NCI-H2107 treated with DMSO at 0.1 percent for 48 hours (cell line): Measurements from ENCODE around the gene KRT222.

Source experiments
- DNase-seq: peaks from one replicate; lab custom pipeline; 2025; ENCODE audit not compliant: unreplicated experiment; lab: John Stamatoyannopoulos, UW

KRT222 gene

DNA sequence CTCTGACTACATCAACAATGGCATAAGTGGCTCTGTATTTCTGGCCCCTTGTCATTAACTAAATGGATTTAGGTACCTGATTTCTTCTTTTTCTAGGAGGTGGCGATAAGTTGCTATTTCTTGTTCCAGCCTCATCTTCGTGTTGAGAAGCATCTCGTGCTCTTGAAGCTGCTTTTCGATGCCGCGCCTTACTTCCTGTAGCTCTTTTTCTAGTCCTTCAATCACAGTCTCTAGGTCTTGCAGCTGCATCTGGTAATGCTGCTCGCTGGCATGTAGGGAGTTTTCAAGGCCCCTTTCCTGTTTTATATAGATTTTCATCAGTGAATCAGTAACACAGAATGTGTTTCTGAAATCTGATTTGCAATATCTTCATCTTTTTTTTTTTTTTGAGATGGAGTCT lies 5.1 kb downstream of the KRT222 start:
- DNase-seq = no peak

DNA sequence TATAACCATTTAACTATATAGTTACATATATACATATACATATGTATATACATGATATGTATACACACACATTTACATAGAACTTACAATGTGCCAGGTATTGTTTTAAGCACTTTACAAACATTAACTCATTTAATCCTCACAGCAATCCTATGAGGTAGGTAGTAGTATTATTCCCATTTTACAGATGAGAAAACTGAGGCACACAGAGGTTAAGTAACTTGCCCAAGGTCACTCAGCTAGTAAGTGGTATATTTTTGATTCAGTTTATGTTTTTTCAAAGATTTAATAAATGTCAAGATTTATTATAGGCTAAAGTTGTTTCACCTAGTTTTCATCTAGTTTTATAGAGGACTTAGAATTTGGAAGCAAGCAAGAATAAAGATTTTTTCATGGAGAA lies 6.6 kb downstream of the KRT222 start:
- no peak for DNase-seq

DNA sequence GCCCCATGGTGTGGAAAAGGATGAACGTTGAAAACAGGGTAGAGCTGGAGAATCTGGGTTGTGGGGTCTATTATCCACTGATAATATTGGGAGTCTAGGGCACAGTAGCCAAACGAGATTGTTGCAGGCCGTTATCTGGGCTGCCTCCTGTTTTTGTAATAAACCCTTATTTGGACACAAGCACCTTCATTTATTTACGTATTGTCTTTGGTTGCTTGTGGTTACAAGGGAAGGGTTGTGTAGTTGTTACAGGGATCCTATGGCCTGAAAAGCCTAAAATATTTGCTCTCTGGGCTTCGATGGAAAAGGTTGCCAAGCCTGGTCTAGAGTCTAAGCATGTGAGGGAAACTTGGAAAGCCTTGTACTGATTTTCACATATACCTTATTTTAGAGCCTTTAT lies 13.0 kb downstream of the KRT222 start:
- DNase-seq = no peak

DNA sequence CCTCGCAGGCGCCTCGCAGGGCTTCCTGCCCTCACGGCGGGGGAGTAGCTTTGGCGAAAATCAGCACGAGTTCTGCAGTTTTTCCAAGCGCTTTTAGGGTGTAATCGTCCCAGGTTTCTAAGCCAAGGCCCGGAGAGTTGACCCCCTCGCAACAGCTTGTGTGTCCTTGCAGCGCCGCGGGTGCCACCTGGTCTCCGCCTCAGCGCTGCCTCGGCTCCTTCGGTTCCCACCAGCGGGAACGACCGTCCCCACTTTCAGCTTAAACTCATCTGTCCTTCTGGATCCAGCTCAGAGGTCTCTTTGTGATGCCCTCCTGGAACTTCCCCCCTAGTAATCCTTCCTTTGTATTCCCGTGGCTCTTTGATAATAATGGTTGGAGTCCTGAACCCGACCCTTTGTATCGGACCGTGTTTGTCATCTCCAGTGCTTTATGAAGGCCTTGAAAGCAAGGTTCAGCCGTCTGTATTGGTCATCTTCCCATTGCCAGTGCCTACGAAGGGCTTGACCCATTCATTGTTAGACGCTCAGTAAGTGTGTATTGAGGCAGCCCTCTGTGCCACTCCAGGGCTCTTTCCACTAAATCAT lies 16.5 kb downstream of the KRT222 start:
- no peak for DNase-seq

DNA sequence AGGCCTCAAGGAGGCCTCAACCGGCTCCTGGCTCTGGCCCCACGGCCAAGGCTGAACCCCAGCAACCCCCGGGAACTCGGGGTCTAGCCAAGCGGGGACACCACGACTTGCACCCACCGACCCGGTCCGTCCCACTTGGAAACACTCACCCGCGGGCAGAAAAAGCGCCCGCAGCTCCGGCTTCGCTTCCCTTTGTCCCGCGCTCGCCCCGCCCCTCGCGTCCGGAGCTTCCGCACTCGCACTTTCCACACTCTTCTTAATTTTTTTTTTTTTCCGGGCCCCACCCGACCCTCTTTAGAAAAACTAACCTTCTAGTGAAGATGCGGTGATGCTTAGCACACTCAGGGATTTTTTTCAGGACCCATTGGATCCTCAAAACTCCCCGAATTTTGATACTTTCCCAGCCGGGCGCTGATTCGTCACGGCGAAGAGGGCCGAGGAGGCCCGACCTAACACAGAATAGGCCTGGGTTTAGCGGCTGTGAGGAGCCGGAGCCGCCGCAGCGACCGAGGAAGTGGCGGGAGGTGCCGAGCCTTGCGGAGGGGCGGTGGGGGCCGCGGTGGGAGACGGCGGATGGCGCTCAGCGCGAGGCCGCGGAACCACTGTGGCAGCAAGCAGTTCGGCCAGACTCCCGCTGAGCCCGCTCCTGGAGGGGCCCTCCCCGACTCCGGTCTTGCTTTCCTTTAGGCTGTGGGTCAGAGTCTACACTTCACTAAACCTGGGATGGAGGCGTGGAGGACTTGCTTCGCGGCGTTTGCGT lies 17.2 kb downstream of the KRT222 start, which contains the start of gene SMARCE1:
TSS of gene SMARCE1 (minus strand) at position 195 of the 760 bp plus-strand sequence. CDS start 2,016 bp downstream, outside the sequence.
- DNase-seq = peak; percentile 30

DNA sequence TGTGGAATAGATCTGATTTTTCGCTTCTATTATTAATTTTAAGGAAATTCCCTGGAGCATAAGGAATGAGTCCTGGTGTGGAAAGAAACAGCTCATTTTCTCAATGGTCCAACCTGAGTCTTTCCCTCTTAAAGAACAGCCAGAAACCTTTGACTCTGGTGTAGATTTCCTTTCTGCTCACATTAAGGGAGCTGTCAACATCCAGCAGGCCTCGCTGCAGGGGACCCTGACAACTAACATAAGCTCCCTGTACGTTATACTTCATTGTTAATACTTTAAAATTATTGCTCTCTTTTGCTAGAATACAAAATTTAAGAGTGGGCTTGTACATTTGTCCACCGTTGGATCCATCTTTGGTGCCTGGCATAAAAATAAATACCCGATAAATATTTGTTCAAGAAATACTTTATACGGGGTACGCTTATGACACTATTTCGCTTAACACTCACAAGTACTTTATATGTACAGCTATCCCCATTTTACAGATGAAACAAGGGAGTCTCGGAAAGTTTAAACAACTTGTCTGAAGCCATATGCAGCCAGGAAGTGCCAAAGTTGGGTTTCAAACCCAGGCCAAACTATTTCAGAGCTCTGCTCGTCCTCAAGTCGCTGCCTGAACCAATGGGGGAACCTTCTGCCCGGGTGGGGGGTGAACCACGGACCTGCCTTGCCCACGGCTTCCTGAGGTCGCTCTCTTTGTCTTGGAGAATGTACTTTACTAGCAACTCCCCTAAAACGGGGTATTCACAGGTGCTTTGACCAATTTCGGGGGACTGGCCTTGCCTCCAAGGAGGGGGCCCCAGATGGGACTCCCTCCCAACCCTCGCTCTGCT lies 18.0 kb downstream of the KRT222 start:
- DNase-seq = no peak

DNA sequence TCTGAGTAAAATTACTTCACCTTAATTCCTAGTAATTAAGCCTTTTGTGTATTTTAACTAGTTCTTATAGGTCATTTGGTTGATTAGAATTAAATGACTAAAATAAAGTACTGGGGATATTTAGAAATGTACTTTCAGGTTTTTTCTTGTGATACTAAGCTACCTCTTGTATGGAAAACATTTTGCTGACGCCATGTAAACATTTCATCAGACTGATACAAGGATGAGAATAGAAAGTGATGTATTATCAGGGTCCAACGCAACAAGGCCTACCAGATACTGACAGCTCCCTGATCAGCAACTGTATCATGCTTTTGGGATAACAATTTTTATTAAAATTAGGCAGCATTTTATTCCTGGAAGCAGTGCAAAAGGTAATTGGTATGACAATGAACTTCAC lies 19.0 kb downstream of the KRT222 start:
- no peak for DNase-seq

DNA sequence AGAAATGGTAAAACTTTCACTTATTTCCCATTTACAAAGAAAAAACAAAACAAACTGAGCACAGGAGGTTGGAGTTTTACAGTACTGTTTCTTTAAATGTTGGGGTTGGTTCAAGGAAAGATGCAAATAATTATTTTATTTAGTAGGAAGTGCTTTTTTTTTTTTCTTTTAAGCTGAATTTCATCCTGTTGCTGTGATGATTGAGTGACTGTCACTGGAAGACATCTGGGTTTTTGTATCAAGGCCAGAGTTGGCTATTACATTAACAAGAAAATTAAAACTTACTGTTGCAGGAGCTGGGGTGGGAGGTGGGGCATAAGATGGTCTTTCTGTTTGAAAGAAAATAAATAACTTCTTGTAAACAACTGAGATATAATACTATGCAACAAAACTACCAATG lies 19.7 kb downstream of the KRT222 start:
- no peak for DNase-seq

DNA sequence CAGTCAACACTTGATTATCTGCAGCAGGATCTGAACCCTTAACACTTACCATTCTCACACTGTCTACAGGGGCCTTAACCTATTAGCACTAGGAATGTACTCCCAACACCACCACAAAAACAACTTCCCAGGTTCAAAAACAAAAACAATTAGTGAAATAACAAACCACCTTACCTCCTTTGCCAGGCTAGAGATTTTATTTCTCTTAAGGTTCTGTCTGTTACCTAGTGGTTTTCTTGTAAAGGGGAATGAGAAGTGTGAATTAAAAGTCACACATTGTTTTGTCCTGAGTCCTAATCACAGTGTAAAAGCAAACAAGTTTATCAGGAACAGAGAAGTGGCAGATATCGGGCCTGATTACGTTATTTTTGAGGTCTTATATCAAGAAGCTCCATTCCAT lies 27.0 kb downstream of the KRT222 start:
- no peak for DNase-seq

DNA sequence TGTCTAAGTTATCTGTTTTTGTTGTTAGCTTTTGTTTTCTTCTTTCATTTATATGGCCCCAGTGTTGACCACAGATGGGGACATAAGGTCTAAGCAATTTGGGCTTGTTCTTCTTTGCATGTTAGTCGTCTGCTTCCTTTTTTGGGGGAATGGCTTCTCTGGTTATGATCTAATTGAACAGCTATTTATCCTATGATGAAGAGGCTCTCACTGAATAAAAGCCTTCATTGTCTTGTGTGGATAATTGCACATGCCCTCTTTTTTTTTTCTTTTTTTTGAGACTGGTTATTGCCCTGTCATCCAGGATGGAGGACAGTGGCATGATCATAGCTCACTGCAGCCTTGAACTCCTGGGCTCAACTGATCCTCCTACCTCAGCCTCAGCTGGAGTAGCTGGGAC lies 31.1 kb downstream of the KRT222 start:
- DNase-seq = no peak

DNA sequence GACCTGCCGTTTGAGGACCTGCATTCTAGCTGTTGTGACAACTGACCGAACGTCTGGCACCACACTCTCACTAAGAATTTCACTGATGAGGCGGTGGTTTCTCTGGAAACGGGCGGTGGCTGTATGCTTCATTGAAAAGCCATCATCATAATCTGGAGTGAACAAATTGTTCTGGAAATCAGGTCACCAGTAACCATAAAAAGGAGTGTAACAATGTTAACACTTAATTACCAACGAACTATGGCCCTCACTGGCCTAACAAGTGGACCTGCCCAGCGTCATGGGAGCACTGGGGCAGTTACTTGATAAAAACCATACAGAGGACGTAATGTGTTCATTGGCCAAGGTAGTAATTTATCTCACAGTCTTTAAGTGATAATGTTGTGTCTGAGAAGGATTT lies 32.8 kb downstream of the KRT222 start:
- no peak for DNase-seq

DNA sequence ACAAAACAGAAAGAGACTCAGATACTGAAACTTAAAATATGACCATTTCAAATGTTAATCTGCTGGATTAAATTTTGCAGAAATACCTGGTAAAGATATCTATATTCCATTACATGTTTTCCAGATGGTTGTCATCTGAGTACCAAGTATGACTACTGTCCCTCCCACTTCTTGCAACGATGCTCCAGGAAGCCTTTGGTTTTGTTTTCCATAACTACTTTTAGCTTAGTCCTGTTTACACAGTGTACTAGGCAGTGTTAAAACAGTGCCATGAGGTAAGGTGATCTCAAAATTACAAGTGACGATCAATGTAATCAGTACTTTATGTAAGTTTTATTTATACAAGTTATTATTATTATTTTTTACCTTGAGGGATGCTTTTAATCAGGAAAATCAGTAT lies 35.1 kb downstream of the KRT222 start:
- DNase-seq = no peak

DNA sequence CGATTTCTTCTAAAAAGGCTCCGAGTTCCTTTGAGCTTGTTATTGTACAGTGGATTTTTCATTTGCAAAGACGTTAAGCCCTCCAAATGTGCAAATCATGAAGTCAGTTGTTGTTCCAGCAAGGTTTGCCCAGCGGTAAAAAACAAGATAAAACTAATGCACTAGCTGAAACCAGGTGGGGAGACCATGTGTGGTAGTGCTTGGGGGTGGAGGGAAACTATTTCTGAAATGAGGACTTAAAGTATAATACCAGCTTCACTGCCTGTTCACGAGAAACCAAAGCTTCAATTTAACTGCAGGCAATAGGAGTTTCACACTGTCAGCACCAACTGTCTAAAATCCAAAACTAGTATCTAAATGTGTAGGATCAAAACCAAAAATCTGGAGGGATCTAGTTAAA lies 39.7 kb downstream of the KRT222 start:
- no peak for DNase-seq

DNA sequence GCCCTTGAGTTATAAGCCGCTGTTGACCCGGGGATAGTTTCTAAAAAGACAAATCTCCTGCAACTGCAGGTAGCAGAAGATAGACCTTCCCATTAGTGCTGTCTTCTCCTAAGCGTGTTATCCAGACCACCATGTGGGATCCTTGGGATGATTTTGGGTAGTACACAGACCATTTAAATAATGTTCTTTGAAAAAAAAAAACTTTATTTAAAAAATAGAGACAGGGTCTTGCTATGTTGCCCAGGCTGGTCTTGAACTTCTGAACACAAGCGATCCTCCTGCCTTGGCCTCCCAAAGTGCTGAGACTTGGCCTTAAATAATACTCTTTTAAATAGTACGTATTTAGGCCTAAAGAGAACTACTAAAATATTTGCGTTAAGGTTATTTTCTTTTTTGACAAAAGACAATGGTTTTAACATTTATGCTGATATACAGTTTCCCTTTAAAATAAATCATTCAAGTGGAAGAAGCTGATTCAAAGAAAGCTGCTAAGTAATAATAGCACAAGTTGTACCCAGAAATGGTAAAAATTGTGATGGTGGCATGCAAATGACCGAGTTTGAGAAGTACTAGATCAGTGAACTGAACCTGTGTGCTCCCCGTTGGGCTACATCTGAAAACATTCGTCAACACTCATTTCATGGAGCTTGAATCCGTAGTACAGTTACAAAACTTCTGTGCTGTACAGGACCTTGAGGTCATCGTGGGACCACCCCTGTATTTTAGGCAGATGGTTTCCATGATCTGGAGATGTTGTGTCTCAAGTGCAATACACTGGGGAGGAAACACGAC lies 41.4 kb downstream of the KRT222 start:
- no peak for DNase-seq

DNA sequence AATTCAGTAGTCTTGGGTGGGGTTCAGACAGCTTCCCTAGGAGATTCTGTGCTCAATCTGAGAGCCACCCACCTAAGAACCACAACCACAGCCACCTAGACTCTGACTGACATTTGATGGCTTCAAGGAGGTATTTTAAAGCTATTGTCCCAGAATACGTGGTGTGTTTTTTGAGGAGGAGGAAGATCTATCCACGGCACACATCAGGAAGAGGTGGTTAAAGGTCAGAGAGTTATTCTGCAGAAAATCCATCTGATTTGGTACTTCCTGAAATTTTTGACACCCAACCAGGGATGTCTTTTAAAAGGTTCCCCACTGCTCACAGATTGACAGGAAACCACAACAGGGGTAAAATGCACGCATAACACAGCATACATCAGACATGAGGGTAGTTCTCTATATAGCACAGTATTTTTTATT lies 42.5 kb downstream of the KRT222 start:
- DNase-seq = no peak

DNA sequence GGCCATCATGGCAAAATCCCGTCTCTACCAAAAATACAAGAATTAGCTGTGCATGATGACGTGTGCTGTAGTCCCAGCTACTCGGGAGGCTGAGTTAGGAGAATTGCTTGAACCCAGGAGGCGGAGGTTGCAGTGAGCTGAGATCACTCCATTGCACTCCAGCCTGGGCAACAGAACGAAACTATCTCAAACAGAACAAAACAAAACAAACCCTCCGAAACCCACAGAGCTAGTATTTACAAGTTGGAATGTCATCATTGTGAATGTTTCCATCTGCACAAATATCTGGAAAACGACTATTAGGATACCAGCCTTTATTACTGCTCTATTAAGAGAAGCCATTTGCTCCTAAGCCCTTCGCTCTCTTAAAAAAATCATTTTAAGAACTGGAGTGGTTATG lies 43.4 kb downstream of the KRT222 start:
- DNase-seq = no peak

DNA sequence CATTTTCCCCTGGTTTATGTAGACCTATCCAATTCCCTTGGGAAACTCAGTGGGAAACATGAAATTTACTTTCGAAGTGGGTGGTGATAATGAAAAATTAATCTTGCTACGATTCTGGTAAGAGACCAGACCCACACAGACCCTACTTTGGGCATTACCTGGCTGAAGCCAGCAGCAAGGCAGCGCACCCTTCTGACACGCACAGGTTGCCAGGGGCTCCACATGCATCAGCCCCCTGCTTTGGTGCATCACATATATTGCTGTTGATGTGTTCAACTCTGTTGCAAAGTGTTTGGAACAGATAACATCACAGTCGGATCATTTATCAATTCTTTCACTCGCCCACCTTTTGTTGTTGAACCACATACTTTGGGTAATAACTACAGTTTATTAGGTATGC lies 44.0 kb downstream of the KRT222 start:
- no peak for DNase-seq

DNA sequence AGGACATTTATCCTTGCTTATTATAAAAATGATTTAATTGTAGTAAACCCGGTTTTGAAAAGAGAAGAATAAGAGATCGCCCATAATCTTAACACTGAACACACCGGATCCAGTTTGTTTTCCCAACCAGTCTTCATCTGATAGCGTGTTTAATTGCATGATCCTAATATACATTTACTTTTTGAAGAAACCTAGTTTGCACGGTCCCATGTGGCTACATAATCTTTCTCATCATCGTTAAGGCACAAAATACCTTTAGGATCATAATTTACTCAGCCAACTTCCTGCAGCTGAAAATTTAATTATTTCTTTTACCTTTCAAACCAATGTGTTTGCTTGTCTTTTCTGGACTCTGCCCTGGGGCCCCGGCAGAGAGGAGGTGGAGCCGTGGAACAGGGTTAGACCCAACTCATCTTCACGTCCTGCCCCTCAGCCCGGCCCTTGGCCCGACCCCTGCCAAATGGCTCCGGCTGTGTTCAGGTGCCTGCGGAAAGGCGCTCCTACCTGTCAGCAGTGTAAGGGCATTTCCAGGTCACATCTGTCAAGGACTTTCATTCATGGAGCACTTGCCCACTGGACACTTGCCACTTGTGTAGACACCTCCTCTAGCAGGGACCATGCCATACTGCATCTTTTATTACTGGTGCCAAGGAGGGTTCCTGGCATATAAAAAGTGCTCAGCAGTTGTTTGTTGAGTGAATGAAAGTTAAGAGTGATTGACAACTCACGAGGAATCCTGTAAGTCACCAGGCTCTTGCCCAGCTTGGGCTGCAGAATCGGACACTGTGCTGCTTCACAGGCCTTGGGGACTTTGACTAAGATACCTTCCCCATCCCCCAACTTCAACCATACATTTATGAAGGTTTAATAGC lies 46.0 kb downstream of the KRT222 start:
- no peak for DNase-seq

DNA sequence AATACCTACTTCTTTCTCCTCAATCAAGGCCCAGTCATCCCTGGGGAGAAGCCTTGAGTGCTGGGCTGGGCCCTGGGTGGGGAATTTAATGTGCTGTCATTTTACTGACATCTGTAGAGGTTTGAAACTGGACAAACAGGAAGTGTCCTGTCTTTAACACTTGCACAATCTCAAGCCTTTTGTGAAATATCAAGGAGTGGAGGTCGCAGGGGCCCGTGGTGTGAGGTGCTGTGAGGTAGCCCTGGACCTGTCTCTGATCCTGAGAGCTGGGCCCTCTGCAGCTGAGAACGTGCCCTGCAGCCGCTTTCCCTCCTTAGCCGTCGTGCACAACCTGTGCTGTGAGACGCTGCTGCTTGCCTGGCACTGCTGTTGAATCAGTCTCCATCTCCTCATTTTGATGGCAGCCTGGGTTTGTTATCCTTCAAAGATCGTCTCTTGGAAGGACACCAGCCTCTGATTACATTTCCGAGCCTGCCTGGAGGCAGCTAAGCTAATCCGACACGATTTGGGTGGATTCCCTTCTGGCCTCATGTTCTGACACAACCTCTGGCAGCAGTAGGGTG lies 47.2 kb downstream of the KRT222 start:
- DNase-seq = no peak

DNA sequence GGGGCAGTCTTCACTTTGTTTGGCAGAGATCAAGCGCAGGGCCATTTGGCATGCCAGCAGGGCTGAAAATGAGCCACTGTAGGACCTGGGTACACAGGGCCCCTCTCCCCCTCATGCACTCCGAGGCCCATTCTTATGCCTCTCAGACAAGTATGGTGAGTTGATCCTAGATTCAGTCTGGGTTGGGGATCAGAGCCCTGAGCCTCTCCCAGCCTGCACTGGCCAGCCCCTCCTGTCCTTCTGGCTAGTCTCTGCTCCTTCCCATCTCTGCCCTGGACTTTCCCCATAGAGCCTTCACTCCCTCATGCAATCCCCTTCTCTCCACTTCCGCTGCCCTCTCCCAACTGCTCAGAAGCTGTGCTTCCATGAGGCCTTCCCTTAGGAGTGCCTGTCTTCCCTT lies 48.4 kb downstream of the KRT222 start:
- DNase-seq = no peak
